ENCODE data around the gene PLEKHG4. TPM values are rescaled to one million over a fixed set of nuclear protein-coding genes. Genes with fewer than 3 reads are reported as not detected.

The PLEKHG4 gene
- total RNA-seq, 1 experiment from 2014 or later, result 15.1 TPM

DNA sequence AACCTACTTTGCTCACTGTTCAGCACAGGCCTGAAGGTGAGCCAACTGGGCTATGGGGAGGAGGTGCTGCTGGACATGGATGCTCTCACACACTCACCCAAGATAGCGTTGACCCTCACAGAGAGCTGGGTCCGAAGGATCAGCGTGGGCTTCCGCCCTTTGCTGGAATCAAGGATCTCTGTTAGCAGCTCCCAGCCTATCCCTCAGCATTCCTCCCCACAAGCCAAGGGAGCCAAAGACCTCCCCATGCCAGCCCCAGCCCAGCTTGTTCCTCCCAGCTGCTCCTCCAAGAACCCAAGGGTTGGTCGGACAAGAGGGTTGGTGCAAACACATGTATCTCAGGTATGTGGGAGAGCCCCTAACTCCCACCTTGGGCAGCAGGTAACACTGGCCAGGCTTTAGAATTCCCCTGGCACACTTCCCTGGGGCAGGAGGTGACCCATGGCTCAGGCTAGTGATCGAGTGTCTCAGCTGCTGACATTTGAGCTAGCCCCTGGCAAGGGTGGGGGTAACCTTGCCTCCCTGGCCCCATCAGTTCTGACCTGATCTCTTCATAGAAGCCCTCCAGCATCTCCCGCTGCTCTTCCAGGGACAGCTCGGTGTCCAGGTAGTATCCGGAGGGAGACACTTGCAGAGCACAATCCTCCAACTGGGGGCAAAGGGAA, 40.4 kb upstream of the PLEKHG4 start:
- H3K36me3 ChIP-seq, result peaks cover 48% of the 10 kb centered on the region
- H3K4me3 ChIP-seq, result no peak overlapping the region
- H3K27me3 ChIP-seq (replicated peaks), result no peaks in the 10 kb centered on the region
- no peak for DNase-seq (ENCODE audit: low read depth in 1 of 2, low spot score in 2 of 2)
- no peaks in the 10 kb centered on the region for H3K9me3 ChIP-seq (replicated peaks)
- peaks cover 35% of the 10 kb centered on the region for H3K4me1 ChIP-seq (replicated peaks)
- H3K27ac ChIP-seq, result no peak overlapping the region

GRCh38 chr16:67240506-67240905, 38.8 kb upstream of the PLEKHG4 start:
- H3K9me3 ChIP-seq (replicated peaks), result no peaks in the 10 kb centered on the region
- peaks cover 51% of the 10 kb centered on the region for H3K4me1 ChIP-seq (replicated peaks)
- peak overlapping the region; percentile 88 for H3K27ac ChIP-seq
- no peak overlapping the region for H3K4me3 ChIP-seq
- DNase-seq (ENCODE audit: low read depth in 1 of 2, low spot score in 2 of 2), result peak; percentile 84
- H3K27me3 ChIP-seq (replicated peaks), result no peaks in the 10 kb centered on the region
- H3K36me3 ChIP-seq, result peaks cover 43% of the 10 kb centered on the region

DNA sequence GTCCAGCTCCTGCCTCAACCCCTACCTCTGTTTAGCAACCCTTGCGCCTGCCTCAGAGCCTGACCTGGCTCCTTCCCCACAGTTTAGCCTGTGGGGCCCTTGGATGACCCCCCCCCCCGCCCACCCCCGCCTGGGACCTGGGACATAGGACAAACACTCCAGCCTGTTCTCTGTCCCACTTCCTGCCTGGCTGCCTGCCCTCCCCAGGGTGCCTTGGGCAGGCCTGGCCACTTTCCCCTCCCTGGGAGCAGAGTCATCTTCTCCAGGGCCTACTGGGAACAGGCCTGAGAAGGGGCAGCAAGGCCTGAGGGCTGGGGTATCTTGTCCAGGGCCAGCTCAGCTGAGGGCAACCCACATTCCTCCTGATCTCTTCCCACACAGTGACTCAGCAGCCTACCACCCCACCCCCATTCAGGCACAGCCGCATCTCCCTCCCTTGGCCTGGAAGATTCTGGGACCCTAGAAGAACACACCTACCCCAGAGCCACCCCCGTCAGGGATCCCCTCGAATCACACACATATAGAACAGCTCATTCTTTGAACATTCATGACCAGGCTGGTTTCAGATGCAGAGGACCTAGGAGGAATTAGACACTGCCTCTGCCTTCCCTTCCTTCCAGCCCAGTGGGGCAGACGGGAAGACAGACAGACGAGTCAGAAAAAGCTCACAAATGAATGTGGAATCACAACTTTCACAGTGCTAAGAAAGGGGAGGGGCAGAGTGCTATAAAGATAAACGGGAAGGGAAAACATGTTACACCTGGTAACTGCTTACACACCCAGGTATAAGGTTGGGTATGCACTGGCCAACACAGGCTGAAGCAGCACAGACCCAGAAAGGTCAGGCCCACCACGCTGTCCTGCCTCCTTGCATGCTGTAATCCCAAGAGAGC, 38.1 kb upstream of the PLEKHG4 start:
- H3K9me3 ChIP-seq (replicated peaks), result no peaks in the 10 kb centered on the region
- H3K36me3 ChIP-seq, result peaks cover 40% of the 10 kb centered on the region
- H3K27ac ChIP-seq, result peak overlapping the region; percentile 88
- no peaks in the 10 kb centered on the region for H3K27me3 ChIP-seq (replicated peaks)
- peak; percentile 86 to 93 for DNase-seq (ENCODE audit: low read depth in 1 of 2, low spot score in 2 of 2)
- H3K4me3 ChIP-seq, result no peak overlapping the region
- H3K4me1 ChIP-seq (replicated peaks), result peaks cover 58% of the 10 kb centered on the region

DNA sequence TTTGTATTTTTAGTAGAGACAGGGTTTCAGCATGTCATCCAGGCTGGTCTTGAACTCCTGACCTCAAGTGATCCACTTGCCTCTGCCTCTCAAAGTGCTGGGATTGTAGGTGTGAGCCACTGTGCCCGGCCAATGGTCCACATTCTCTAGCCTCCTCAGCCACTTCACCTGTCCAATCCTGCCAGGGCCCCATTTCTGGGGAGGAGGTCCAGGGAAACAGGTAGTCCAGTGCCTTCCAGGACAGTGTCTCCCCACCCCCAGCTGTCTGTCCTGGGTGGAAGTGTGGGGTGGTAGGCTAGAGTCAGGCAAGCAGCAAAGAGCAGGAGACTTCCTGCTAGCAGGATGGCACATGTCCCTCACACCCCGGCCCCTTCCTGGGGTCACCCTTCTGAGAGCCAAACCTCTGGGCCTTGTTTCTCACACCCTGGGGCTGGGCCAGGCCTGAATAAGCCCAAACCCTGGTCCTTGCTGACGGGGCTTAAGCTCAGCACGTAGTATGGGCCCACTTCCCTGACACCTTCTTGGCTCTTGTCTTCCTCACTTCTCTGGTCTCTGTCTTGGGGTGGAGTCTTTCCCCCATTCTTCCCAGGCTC, 37.1 kb upstream of the PLEKHG4 start:
- peaks cover 66% of the 10 kb centered on the region for H3K4me1 ChIP-seq (replicated peaks)
- no peak for DNase-seq (ENCODE audit: low read depth in 1 of 2, low spot score in 2 of 2)

DNA sequence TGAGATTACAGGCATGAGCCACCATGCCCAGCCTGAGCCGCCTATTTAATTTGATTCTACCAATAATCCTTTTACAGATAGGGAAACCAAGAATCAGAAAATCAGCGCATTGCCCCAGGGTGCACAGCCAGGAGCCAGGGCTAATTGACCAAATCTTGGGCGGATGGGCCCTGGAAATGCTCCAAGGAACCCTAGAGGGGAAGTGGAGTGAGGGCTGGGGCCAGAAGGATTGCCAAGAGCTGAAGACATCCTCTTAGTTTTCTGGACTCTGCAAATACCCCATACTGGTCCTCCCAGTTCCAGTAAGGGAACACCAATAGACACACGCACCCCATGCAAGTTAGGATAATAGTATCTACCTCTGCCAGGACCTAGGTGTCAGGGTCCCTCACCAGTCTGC, 35.9 kb upstream of the PLEKHG4 start:
- Histone ChIP-seq H3K27ac (peak overlapping the region; percentile 73; the same call in 1 of the 2 replicates), H3K9me3 (replicated peaks) (no peaks in the 10 kb centered on the region), H3K4me1 (replicated peaks) (peaks cover 77% of the 10 kb centered on the region), H3K36me3 (peaks cover 24% of the 10 kb centered on the region), H3K27me3 (replicated peaks) (no peaks in the 10 kb centered on the region), H3K4me3 (no peak overlapping the region)
- no peak for DNase-seq (ENCODE audit: low read depth in 1 of 2, low spot score in 2 of 2)

More for the DNA sequence above, 37.1 kb upstream of the PLEKHG4 start:
- Histone ChIP-seq H3K4me3 (no peak overlapping the region), H3K36me3 (peaks cover 32% of the 10 kb centered on the region), H3K27ac (peak overlapping the region; percentile 88), H3K9me3 (replicated peaks) (no peaks in the 10 kb centered on the region), H3K27me3 (replicated peaks) (no peaks in the 10 kb centered on the region)

DNA sequence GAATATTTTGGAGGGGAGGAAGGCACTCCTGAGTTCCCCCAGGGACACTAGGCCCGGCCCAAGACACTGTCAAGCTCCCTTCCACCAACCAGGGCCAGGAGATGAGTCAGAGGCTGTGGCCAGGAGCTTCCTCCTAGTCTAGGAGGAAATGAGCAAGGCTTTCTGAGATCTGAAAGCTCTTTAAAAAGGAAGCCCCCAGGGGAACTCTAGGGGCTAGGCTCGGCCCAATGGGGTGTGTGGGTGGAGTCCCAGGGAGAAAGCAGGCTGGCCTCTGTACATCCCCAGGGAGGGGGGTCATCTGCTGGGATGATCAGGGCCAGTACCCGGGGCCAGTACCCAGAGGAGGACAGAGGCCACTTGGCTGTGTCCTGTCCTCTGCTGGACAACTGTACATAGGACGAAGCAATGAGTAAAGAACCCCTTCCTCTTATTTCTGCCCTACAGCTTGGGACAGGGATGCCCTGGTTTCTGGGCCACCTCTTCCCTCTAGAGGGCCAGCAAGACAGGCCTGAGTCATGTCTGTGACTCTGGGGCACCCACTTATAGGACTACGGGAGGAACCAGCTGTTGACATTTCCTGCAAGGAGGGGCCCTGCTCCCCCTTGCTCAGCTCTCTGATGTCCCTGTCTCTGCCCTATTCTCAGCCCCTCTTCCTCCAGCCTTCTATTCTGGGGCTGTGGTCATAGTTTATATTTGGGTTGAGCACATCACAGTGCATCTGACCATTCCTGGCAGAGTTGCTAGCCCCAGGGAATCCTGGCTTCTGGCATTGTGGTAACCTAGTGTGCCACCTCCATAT, 34.7 kb upstream of the PLEKHG4 start:
- peaks cover 87% of the 10 kb centered on the region for H3K4me1 ChIP-seq (replicated peaks)
- H3K4me3 ChIP-seq, result no peak overlapping the region

DNA sequence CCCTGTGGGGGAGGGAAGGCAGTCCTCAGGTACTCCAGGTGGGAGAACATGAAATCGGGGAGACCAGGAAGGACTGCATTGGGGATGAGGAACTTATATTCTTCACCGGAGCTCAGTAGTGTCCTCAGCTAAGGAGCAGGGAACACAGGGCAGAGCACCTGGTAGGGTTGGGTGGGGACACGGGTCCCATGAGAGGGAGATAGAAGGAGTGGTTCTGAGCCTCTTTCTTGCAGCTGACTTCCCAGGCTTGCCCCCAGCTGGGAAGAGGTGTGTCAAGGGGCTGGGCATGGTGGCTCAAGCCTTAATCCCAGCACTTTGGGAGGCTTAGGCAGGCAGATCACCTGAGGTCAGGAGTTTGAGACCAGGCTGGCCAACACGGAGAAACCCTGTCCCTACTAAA, 34.1 kb upstream of the PLEKHG4 start:
- Histone ChIP-seq H3K36me3 (peaks cover 7% of the 10 kb centered on the region), H3K27me3 (replicated peaks) (no peaks in the 10 kb centered on the region), H3K4me3 (no peak overlapping the region), H3K9me3 (replicated peaks) (no peaks in the 10 kb centered on the region), H3K4me1 (replicated peaks) (peaks cover 86% of the 10 kb centered on the region), H3K27ac (peak overlapping the region; percentile 73; the same call in 1 of the 2 replicates)
- no peak for DNase-seq (ENCODE audit: low read depth in 1 of 2, low spot score in 2 of 2)

More for the DNA sequence above, 34.7 kb upstream of the PLEKHG4 start:
- Histone ChIP-seq H3K27me3 (replicated peaks) (no peaks in the 10 kb centered on the region), H3K9me3 (replicated peaks) (no peaks in the 10 kb centered on the region), H3K27ac (peak overlapping the region; percentile 73), H3K36me3 (peaks cover 13% of the 10 kb centered on the region)
- peak; percentile 87 to 92 for DNase-seq (ENCODE audit: low read depth in 1 of 2, low spot score in 2 of 2)

DNA sequence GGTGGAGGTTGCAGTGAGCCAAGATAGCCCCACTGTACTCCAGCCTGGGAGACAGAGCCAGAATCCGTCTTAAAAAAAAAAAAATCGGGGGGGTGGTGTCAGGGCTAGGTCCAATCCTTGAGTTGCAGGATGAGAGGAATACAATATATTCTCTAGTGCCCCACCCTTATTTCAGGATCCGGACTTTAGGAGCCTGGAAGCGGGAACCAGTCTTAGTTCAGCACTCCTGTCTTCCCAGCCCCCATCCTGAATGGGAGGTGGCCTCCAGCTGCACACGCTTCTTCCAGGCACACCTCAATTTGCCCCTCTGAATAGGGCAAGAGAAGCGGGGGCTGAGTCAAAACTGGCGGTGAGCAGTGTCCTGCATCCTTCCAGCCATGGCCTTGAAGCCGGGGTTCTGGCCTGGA, 33.7 kb upstream of the PLEKHG4 start:
- H3K27me3 ChIP-seq (replicated peaks), result no peaks in the 10 kb centered on the region
- H3K9me3 ChIP-seq (replicated peaks), result no peaks in the 10 kb centered on the region
- H3K27ac ChIP-seq, result peak overlapping the region; percentile 45
- peaks cover 81% of the 10 kb centered on the region for H3K4me1 ChIP-seq (replicated peaks)
- peak overlapping the region; percentile 50 for H3K4me3 ChIP-seq
- DNase-seq (ENCODE audit: low read depth in 1 of 2, low spot score in 2 of 2), result no peak
- H3K36me3 ChIP-seq, result peaks cover 6% of the 10 kb centered on the region; the same call in 1 of the 2 replicates

GRCh38 chr16:67246081-67246755, 33.1 kb upstream of the PLEKHG4 start:
- H3K27ac ChIP-seq, result peak overlapping the region; percentile 45
- peaks cover 75% of the 10 kb centered on the region for H3K4me1 ChIP-seq (replicated peaks)
- H3K36me3 ChIP-seq, result peaks cover 6% of the 10 kb centered on the region; the same call in 1 of the 2 replicates
- H3K4me3 ChIP-seq, result peak overlapping the region; percentile 50
- DNase-seq (ENCODE audit: low read depth in 1 of 2, low spot score in 2 of 2), result peak; percentile 82 to 87
- no peaks in the 10 kb centered on the region for H3K9me3 ChIP-seq (replicated peaks)
- H3K27me3 ChIP-seq (replicated peaks), result no peaks in the 10 kb centered on the region

DNA sequence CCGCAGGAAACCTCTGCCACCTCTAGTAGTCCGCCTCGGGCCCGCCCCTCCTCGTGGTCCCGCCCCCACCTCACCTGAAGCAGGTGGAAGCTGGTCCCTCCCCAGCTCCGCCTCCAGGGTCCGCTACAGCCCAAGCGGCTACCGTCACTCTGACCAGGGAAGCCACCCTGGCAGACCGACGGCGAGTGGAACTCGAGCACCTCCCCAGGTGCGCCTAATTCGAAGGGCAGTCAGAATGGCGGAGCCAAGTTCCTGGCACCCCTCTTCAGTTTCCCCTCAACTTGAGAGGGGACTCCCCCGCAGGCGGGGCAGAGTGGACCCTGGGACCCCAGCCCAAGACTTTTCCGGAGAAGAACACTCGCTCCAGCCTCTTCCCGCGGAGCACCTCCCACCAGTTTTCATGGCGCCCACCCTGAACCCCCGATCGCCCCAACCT, 32.6 kb upstream of the PLEKHG4 start:
- Histone ChIP-seq H3K36me3 (peaks cover 2% of the 10 kb centered on the region; the same call in 1 of the 2 replicates), H3K4me1 (replicated peaks) (peaks cover 70% of the 10 kb centered on the region)
- no peak for DNase-seq (ENCODE audit: low read depth in 1 of 2, low spot score in 2 of 2)

GRCh38 chr16:67247192-67248072, 31.9 kb upstream of the PLEKHG4 start, which contains the start of gene FHOD1:
TSS of gene FHOD1 (minus strand) at chr16:67247481. CDS start at chr16:67247410, 71 bp downstream.
- Histone ChIP-seq H3K4me3 (peak within 1 kb of the TSS; percentile 50), H3K4me1 (replicated peaks) (peaks cover 63% of the 10 kb centered on the region), H3K36me3 (no peaks in the 10 kb centered on the region), H3K9me3 (replicated peaks) (no peaks in the 10 kb centered on the region), H3K27me3 (replicated peaks) (no peaks in the 10 kb centered on the region), H3K27ac (peak within 1 kb of the TSS; percentile 40)
- peak; percentile 89 to 98 for DNase-seq (ENCODE audit: low read depth in 1 of 2, low spot score in 2 of 2)

More for the DNA sequence above, 32.6 kb upstream of the PLEKHG4 start:
- Histone ChIP-seq H3K27me3 (replicated peaks) (no peaks in the 10 kb centered on the region), H3K4me3 (peak overlapping the region; percentile 50), H3K9me3 (replicated peaks) (no peaks in the 10 kb centered on the region), H3K27ac (no peak overlapping the region)

DNA sequence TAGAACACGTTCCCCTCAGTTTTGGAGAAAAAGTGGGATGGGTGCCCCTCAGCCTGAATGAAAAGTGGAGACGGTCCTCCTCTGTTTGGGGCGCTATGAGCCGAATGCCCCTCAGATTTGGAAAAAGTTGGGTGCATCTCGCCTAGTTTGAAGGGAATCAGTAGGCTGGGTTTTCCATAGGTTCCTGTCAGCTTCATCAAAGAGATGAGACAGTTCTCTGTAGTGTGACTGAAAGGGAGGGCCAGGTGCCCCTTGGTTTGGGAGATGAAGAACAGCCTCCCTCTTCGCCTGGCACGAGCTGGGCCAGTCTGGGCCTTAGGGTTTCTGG, 31.3 kb upstream of the PLEKHG4 start:
- H3K4me1 ChIP-seq (replicated peaks), result peaks cover 63% of the 10 kb centered on the region
- peak overlapping the region; percentile 50 for H3K4me3 ChIP-seq
- no peaks in the 10 kb centered on the region for H3K27me3 ChIP-seq (replicated peaks)
- H3K9me3 ChIP-seq (replicated peaks), result no peaks in the 10 kb centered on the region
- peak in 1 of 2 experiments; percentile 41 for DNase-seq (ENCODE audit: low read depth in 1 of 2, low spot score in 2 of 2)
- no peak overlapping the region for H3K27ac ChIP-seq
- no peaks in the 10 kb centered on the region for H3K36me3 ChIP-seq

Data from SJSA1 (cell line).